Astrocyte of the hippocampus (primary cell): Measurements from ENCODE around the gene DENND2D.
"Not testable (repeated sequence)": the region's sequence is repeated elsewhere in the genome, so short reads cannot be mapped to it uniquely, and the experiment has no call there.

Experiments used
- DNase-seq: peaks from one replicate; pipeline ENCODE4 v3.0.0; 2011; ENCODE audit warnings: low read depth, low spot score

DENND2D gene

DNA sequence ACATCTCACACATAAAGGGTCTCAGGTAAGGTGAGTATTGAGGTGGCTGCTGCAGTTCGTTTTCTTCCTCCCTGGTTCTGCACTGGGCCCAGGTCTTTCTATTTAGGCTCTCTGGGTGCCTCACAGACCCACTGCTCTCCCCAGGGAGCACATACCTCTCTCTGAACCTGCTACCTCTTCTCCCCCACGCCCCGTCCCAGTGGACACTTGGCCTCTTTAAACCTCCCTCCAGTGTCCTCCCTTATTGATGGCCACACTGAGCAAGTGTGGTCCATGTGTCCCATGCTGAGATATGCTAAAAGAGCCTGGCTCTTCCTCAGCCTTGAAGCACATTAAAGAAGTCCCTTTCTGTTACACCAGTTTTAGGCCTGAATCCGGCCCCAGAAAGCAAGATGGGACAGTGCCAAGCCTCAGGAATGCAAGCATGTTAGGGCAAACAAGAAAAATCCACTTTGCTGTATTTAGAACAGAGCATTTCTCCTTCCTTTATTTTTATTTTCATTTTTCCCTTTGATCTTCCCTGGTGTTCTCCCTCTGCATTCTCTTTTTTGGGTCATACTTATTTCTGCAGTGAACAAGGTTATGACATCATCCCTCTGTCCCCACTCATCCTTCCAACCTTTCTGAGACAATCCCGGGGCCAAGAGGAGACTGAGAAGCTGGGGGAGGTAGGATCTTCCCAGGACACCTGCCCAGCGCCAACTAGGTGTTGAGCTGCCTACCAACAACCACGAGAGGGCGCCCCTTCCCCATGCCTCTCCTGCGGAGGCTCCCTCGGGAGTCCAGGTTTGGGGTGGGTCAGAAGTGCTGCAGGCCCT lies 22.1 kb upstream of the DENND2D start:
- DNase-seq, result peak; percentile 84

DNA sequence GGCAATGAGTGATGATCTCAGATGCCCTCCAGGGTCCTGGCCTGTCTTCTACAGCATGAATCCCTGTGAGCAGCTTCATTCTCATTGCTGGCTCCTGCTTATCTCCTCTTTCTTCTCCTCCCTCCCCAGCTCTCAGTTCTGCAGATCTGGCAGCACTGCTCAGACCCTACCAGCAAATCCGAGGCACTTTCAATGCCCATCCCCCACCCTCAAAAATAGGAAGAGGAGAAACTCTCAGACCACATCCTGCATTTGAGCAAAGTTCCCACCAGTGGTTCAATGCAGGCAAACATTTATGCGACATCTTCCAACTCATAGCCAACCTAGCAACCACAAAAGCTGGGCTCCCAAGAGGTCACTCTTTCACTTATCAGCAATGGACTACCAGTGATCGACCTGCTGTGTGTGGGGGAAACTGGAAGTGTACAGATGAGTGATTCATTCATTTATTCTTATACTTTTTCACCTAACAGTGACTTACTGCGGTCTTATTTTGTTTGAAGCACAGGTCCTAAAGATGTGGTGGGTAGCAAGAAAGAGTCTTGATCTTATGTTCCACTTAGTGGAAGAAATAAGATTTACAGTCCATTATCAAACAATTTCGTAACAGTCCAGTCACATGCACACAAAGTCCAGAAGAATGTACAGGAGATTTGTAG lies 21.3 kb upstream of the DENND2D start:
- DNase-seq, result no peak

DNA sequence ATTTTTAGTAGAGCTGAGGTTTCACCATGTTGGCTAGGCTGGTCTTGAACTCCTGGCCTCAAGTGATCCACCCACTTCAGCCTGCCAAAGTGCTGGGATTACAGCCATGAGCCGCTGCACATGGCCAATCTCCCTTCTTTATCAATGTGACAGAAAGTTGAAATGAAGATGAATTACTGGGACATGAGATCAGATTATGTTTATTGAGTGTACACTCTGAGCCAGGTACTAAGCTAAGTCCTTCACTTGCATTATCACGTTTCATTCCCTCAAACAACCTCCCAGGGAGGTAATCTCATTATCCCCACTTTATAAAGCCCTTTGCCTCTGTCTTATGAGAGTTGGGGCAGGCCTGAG lies 20.8 kb upstream of the DENND2D start:
- no peak for DNase-seq

DNA sequence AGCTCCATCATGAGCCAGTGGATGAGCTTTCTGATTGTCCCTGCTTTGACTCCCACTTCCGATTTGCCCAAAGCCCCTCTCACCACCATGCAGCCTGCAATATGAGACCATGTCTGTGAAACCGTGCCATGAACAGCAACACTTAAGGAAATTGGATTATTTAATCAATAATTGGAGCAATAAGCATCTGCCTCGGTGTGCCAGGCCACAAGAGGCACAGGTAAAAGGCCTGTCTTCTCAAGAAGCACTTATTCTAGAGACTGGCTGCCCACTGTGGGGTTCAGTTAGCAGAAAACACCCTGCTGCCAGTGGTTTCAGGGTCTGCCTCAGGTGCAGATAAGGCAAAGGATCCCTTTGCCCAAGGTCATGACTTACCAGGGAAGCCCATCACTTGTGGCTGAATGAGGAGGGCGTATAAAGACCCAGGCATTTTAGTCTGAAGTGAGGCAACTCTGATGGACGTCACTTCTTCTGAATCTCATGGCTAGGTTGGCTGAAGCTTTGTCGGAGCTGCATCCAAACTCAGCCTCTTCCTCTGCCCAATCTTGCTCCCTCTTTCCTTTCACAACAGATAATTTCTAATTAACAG lies 19.9 kb upstream of the DENND2D start:
- no peak for DNase-seq

DNA sequence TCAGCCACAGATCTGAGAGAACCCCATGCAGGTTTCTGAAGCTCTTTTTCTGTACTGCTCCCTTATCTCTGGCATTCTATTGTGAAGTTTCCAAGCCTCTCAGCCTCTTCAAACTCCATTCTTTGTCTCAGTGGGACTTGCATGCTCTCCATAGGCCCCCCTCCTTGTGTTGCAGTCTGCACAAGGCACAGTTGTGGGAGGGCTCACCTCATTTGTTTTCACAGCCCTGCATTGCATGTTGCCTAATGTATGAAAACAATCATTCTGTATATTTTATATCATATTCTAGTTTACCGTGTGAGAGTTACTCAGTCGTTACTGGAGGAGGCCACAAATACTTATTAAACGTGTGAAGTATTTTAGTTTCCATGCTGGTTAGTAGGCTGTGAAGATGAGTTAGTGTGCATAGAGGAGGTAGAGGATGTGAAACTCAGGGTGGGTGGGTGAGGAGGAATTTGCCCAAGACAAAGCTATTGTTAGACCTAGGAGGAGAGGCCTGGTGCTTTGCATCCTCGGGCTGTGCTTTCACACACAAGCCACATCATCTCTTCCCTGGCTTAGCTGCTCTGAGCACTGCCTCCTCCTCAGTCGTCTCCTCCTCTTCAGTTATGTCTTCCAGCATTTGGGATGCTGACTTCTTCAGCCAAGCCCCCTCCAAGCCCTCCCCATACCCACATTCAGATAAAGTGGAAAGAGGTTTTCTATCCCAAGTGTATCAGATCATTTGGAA lies 19.3 kb upstream of the DENND2D start:
- peak; percentile 17 for DNase-seq

DNA sequence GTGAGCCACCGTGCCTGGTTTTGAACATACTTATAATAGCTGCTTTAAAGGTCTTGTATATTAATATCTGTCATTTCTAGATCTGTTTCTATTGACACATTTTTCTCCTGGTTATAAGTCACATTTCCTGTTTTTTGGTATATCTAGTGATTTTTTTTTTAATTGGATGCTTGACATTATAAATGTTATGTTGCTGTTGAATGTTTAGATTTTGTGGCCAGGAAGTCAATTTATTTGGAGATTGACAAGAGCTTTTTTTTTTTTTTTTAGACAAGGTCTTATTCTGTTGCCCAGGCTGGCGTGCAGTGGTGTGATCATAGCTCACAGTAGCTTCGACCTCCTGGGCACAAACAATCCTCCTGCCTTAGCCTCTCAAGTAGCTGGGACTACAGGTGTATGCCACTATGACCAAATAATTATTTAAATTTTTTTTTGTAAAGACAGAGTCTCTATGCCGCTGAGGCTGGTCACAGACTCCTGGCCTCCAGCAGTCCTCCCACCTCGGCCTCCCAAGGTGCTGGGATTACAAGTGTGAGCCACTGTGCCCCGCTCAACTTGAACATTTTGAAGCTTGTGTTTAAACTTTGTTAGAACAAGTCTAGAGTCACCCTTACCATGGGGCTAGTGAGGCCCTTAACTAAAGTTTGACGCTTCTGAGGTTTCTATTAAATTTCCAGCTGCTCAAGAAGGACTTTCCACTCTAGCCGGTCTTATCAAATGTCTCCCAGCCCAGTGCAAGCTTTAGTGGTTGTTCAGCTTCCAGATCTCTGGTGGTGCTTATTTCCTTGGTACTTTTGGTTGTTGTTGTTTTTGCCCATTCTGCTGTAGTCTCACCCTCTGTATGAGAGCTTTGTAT lies 18.5 kb upstream of the DENND2D start:
- no peak for DNase-seq

DNA sequence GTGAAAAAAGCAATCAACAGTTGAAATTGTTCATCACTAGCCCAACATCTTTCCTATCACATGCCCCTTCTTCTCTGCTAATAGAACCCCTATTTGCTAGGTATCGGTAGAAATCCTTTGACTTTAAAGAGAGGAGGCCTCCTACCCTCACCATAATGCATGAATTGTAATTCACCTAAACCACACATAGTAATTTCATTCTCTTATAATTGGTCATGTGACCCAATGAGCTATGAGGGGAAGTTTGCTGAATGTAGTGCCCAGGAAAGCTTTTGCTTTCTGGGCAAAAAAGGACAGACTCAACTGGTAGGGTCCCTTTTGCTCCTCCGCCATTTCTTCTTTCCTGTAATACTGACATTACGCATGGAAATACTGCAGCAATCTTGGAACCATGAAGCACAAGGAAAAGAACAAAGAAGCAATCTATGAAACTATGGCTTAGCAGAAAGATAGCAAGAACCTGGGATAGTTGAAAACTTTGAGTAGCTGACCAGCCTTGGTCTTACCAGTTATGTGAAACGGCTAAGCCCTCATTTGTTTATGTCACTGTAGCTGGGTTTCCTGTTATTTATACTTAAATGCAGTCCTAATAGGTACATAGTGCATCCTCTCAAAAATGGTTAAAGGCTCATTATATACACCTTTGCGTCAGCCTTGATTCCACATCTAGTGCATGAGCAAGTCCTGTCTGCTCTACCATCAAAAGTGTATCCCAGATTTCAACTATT lies 16.9 kb upstream of the DENND2D start:
- DNase-seq, result no peak

DNA sequence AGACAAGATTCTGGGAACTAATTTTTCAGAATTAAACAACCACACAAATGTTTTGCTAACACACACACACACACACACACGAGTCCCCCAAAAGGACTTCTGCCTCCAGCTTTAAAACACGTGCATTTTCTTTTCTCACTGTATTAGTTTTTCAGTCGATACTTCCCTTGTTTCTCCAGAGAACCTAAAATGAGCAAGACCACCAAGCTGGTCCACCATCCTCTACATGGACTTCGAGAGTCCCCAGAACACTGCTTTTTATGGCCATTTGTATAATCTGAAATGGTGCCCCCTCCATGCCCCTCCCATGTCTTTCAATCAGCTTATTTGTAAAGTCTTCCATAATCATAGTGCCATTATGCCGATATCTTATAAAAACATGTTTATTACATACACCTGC lies 16.3 kb upstream of the DENND2D start:
- DNase-seq, result no peak

DNA sequence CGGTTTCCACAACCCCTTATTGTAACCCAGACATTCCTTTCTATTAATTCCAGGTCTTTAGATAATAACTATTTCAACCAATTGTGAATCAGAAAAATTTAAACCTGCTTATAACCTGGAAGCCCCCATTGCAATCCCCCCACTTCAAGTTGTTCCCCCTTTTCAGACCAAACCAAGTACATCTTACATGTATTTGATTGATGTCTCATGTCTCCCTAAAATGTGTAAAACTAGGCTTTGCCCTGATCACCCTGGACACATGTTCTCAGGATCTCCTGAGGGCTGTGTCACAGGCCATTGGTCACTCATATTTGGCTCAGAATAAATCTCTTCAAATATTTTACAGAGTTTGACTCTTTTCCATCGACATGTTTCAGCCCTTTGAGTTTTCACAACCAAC lies 14.8 kb upstream of the DENND2D start:
- DNase-seq, result not testable (repeated sequence)

DNA sequence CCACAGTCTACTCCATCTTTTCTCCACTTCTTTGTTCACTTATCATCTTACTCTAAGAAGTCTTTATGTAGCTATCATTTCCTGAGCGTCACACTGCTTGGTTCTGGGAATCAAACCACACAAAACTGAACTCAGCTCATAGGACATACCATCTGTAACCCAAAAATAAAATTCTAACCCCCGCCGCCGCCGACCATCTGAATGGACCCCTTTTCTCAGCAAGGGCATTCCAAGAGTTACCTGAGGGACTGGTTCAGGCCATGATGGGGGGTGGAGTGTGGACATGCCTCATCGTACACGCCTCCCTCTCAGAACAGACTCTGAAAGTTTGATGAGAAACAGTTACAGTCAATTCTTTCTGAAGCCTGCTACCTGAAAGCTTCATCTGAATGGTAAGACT lies 14.4 kb upstream of the DENND2D start:
- DNase-seq, result no peak

DNA sequence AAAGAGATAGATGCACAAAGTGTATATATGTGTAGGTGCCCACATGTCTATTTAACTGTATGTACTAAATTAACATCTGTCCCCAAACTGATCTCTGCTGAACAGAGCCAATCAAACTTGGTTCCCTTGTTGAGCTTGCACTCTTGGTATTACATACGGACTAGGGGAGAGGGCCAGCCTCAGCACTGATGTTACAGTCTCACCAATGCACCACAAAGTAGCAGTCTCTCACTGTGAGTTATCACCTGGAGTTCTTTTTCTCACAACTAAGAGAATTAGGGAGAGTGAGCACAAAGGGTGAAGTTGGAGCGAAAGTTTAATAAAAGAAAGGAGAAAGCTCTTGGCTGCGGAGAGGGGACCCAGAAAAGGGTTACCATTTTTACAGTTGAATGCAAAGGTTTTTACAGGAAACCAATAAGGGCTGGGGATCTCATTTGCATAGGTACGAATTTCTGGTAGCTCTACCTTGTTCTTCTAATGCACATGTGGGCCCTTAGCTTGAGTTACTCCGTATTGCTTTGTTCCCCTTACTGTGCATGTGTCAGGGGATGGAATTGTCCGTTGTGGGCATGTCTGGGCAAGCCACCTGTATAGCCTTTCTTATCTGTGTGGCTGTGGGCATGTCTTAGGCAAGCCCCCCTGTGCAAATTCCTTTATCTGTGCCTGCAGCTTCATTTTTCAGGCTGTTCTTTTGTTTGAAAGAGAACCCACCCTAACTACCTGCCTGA lies 13.8 kb upstream of the DENND2D start:
- DNase-seq, result no peak

DNA sequence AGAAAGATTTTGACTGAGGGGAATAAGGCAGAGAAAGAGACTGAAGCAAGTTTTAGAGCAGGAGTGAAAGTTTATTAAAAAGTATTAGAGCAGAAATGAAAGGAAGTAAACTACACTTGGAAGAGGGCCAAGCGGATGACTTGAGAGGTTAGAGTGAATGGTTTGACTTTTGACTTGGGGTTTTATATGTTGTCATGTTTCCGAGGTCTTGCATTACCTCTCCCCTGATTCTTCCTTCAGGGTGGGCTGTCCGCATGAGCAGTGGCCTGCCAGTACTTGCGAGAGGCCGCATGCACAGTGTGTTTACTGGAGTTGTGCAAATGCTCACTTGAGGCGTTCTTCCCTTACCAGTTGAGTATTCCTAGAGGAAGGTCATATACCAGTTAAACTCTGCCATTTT lies 13.0 kb upstream of the DENND2D start:
- no peak for DNase-seq

DNA sequence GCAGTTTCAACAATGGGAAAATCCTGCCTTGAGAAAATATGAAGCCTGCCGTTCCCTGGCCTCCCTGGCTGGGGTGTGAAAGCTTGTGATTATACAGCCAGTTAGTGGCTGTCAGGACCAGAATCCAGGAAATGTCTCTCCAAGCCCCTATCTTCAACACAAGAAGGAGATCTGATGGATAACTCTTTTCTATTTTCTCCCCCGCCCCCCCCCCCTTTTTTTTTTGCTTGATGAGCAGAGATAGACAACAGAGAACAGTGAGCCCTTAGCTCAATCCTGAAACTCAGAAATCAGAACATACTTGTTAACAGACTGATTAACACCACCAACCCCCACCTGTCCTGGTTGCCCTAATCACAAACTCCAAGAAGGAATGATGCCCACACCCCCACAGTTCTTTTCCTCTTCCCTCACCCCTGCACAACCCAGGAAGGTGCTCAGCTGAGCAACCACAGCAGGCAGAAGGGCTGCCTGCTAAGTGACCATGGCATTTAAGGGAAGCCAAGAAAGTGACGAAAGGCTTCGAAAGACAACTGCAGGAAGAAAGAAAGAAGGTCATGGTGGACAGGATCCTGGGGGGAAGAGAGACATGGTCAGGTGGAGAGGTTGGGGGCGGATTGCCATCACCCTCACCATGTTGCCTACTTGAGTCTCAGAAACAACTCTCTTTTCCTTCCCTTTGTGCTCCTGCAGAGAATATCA lies 12.3 kb upstream of the DENND2D start:
- DNase-seq, result no peak

DNA sequence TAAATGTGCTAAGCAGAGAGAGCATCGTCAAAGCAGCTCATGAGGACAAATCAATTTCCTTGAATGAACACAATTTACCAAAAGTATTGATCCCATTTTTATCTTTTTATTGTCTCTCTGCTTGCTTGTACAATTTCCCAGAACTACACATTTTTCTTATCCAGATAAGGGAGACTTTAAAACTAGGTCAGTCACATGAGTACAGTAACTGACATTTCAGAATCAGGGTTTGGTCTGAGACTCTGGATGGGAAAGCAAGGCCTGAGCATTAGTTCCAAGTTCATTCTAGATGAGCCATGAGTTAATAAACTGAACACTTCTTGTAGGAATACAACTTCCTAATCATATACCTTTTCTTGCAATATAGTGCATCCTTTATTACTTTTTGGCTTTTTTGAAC lies 11.5 kb upstream of the DENND2D start:
- DNase-seq, result no peak

DNA sequence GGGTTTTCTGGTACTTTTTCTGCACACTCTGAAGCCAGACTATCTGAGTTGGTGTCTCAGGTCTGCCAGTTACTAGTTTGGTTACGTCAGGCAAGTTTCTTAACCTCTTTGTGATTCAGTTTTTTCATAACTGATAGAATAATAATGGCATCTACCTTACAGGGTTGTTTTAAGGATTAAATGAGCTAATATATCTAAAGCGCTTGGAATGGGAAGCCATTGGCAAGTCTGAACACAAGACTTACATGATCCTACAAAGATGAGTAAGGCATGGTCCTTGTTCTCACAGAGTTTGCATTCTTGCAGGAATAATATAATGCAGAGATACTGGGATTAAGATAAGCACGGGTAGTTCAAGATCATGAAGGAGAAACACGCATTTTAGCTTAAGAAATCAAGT lies 9.2 kb upstream of the DENND2D start:
- no peak for DNase-seq

DNA sequence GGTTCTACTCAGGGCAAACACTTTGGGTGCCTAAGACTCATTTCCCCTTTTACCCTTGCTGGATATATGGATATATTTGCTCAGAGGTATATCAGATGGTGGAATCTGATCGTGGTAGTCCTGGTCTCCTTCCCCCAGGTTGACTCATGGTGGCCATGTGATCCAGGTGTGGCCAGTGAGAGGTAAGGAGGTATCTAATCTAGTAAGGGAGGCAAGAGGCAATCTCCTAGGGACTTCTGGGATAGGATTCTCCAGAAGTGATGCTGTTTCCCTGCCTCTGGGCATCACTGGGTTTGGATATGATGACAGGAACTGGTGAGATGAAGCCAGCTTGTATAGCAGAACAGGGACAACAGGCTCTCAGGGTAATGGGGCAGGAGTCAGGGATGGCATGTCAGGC lies 8.5 kb upstream of the DENND2D start:
- DNase-seq, result no peak

DNA sequence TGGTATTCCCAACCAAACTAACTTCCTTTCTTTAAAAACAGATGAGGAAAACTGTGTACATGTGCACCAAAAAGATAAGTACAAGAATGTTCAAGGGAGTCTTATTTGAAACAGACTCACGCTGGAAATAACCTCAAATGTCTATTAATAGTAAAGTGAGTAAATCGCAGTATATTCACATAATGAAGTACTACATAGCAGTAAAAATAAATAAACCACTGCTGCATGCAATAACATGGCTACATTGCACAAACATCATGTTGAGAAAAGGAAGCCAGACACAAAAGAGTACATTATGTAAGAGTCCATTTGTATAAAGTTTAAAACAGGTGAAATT lies 5.2 kb upstream of the DENND2D start:
- DNase-seq, result no peak

DNA sequence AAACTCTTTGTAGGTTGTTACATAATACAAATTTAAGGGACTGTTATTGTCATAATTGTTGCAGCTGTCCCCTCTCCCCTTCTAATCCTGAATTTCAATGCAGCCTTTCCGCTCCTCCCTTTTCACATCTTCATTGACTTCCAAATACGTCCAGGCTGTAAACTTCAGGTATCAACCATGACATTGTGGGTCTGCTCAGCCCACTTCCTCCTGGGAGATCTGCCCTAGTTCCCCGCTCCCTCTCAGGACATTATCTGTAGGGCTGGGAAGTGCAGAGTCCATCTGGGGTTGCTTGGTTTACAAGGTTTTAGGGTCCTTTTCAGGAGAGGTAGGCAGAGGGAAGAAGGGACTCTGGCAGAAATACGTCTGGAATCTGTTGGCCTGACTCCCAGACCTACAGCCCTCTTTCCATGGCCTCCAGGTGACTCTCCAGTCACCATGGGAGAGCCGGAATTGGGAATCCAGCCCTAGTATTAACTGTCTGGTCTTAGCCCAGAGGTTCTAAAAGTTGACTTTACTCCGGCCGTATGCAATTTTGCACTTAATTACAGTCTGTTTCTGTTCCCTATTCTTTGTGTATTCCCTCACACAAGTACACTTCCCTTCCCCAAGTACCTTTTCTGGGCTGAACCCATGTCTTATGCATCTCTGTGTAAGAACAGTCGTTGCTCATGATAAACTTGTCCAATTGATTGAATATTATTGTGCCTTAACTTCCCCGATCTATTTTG lies 4.7 kb upstream of the DENND2D start:
- DNase-seq, result no peak
